SHP77 (cell line): ENCODE results near the gene SSU72.
"Not testable (repeated sequence)": the region's sequence is repeated elsewhere in the genome, so short reads cannot be mapped to it uniquely, and the experiment has no call there.

Experiments used
- DNase-seq, 2 experiments: peaks; one replicate each; lab custom pipeline; 2025; lab: John Stamatoyannopoulos, UW

The SSU72 gene

DNA sequence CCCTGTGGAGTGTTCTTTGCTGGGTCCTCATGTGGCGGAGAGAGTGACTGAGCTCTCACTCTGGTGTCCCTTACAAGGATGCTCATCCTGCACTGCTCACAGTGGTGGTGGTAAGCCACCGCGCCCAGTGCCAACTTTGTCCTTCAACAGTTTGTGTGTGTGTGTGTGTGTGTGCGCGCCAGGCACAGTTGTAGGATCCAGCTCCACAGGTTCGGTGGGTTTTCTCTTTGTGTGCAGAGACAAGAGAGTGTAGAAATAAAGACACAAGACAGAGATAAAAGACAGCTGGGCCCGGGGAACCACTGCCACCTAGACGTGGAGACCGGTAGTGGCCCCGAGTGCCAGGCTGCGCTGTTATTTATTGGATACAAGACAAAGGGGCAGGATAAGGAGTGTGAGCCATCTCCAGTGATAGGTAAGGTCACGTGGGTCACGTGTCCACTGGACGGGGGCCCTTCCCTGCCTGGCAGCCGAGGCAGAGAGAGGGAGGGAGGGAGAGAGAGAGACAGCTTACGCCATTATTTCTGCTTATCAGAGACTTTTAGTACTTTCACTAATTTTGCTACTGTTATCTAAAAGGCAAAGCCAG, 69.8 kb downstream of the SSU72 start:
- DNase-seq: peak; percentile 65 to 78

DNA sequence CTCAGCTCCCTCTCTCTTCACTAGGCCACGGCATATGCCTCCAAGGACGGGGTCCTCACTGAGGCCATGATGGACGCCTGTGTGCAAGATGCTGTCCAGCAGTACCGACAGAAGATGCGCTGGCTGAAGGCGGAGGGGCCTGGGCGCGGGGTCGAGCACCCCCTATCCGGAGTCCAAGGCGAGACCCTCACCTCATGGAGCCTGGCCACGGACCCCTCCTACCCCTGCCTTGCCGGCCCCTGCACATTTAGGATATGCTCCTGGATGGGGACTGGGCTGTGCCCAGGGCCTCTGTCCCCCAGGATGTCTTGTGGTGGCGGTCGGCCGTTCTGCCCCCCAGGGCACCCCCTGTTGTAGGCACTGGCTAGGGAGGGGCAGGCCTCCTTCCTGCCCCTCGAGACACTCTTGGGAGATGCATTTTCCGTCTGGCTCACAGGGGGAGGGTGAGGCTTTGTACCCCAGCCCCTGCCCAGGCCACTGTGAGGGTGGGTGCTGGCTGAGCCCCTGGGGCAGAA, 79.1 kb downstream of the SSU72 start:
- not testable (repeated sequence) for DNase-seq

DNA sequence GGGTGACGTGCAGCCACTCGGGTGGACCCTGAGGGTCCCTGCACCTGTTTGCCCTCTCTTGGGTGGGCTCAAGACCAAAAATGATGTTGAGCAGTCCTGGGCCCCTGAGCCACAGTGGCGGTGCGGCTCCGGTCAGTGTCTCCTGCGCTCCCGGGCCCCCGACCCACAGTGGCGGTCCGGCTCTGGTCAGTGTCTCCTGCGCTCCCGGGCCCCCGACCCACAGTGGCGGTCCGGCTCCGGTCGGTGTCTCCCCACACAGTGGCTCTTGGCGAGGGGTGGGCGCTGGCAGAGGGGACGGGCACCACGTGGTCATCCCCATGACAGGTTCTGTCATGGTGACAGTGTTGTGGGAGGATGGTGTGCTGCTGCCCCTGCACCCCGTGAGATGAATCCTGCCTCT, 80.4 kb downstream of the SSU72 start:
- DNase-seq: not testable (repeated sequence)
